Left lung (tissue), 10 donors: ENCODE data around the gene BHLHE23. TPM values are rescaled to one million over a fixed set of nuclear protein-coding genes. Genes with fewer than 3 reads are reported as not detected.
A peak's percentile ranks its signal among the peaks of the same experiment; 100 is the strongest.

Experiments used
- ATAC-seq: fragments of 200-7000 bp; cut with Tn5 transposase; one replicate; pipeline ENCODE4 v1.9.1; 2020; ENCODE audit warnings: moderate library complexity
- DNase-seq, 4 donors: peaks; one replicate each; pipeline ENCODE4 v3.0.0-alpha.2; 2013 to 2020
- H3K27ac ChIP-seq, 2 donors: fragments of 200-600 bp; sonication (generic) in 1 of 2; one replicate each; pipeline versions ENCODE4 v1.5.0 to v1.8.0; 2020 to 2021
- H3K27me3 ChIP-seq, 2 donors: fragments of 200-600 bp; sonication (generic) in 1 of 2; one replicate each; pipeline versions ENCODE4 v1.5.0 to v1.8.0; 2020 to 2021
- H3K36me3 ChIP-seq, 2 donors: fragments of 200-600 bp; sonication (generic) in 1 of 2; one replicate each; pipeline versions ENCODE4 v1.5.0 to v1.8.0; 2020 to 2021
- H3K4me1 ChIP-seq, 2 donors: fragments of 200-600 bp; one replicate each; pipeline ENCODE4 v1.8.0; 2021
- H3K4me3 ChIP-seq, 2 donors: fragments of 200-600 bp; sonication (generic) in 1 of 2; one replicate each; pipeline versions ENCODE4 v1.5.0 to v1.8.0; 2020 to 2021; ENCODE audit warnings: mild to moderate bottlenecking in 1 of 2
- H3K9me3 ChIP-seq, 2 donors: fragments of 200-600 bp; sonication (generic) in 1 of 2; one replicate each; pipeline versions ENCODE4 v1.5.0 to v1.8.0; 2020 to 2021
- CTCF ChIP-seq, 2 donors: fragments of 200-600 bp; sonication (generic) in 1 of 2; IDR thresholded peaks; one replicate each; pipeline versions ENCODE4 v1.5.0 to v1.8.0; 2021; ENCODE audit warnings: antibody characterized with exemption in 2 of 2
- intact Hi-C, 2 donors: fragments of 100-400 bp; cut with DNase I; formaldehyde crosslinking; loops; one replicate each; pipeline versions ENCODE4 v1.11.2 to v1.14.2; 2022
- polyA plus RNA-seq, 6 donors: library from polyadenylated mRNA; unstranded; fragments of 120-200 nt; gene quantifications; one replicate each; pipeline ENCODE4 v1.2.1, GENCODE V29; 2013; ENCODE audit not compliant: insufficient read length in 6 of 6
- total RNA-seq, 2 donors: library from RNA; stranded (reverse); fragmentation: NEBNext Ultra II Directional; extraction: Animal tissue kit (Norgen Biotek cat#: 25700); gene quantifications; one replicate each; pipeline ENCODE4 v1.2.1, GENCODE V29; 2021
- donor health status: DM: no; HTN: yes; CAD: no.
- donor health status: DM: no; HTN: no; CAD: no.

BHLHE23 gene
- total and polyA plus RNA-seq, 8 donors: not detected

- Histone ChIP-seq H3K27ac (no peak overlapping the region), H3K27me3 (peaks cover 70 to 100% of the 10 kb centered on the region in 2 donors), H3K36me3 (no peaks in the 10 kb centered on the region), H3K4me1 (peaks cover 4 to 13% of the 10 kb centered on the region in 2 donors), H3K9me3 (peaks cover 0 to 11% of the 10 kb centered on the region in 2 donors), H3K4me3 (no peak overlapping the region)
- DNase-seq: no peak
- ATAC-seq: no peak
- TF ChIP-seq CTCF (IDR thresholded peaks at IDR 0.05): no peak
- intact Hi-C loops: no loop called here
These were observed 6.4 kb upstream of the BHLHE23 start for GRCh38 chr20:63013207-63013606.

DNA sequence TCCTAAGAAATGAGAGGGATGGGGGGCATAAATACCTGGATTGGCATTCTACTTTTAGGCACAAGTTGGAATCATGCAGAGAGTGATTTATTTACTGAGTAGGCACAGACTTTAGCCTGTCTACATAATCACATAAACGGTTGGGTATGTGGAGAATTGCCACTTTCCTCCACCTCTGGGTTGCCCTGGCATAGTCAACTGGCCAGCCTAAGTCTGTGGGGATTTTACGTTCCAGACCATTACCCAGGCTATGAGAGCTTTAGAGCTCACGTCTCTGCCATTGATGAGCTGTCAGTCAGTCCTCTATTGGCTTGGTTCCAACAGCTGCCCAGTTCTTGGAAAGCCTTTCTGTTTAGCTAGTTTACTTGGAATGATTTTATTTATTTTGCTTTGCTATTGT, 5.0 kb upstream of the BHLHE23 start:
- H3K27ac ChIP-seq: no peak overlapping the region
- H3K27me3 ChIP-seq: peaks cover 83 to 100% of the 10 kb centered on the region in 2 donors
- no peaks in the 10 kb centered on the region for H3K36me3 ChIP-seq
- DNase-seq: no peak
- no peak overlapping the region for H3K4me3 ChIP-seq
- intact Hi-C loops: no loop called here
- peaks cover 0 to 11% of the 10 kb centered on the region in 2 donors for H3K9me3 ChIP-seq
- H3K4me1 ChIP-seq: peaks cover 4 to 20% of the 10 kb centered on the region in 2 donors
- no peak for ATAC-seq
- no peak for TF ChIP-seq CTCF (IDR thresholded peaks at IDR 0.05)

- intact Hi-C loops: loop anchor here (2.0 to 10.0 kb wide), 2 partner anchors 109 to 115 kb away; no protein-coding TSS in a partner anchor
- Histone ChIP-seq H3K27me3 (peaks cover 87 to 100% of the 10 kb centered on the region in 2 donors), H3K27ac (no peak overlapping the region), H3K36me3 (no peaks in the 10 kb centered on the region), H3K9me3 (peaks cover 0 to 11% of the 10 kb centered on the region in 2 donors), H3K4me3 (no peak overlapping the region), H3K4me1 (peaks cover 4 to 36% of the 10 kb centered on the region in 2 donors)
- no peak for ATAC-seq
- TF ChIP-seq CTCF (IDR thresholded peaks at IDR 0.05): no peak
- DNase-seq: peak in 1 of 4 donors; percentile 53
These were observed 3.4 kb upstream of the BHLHE23 start for GRCh38 chr20:63009988-63010769.

DNA sequence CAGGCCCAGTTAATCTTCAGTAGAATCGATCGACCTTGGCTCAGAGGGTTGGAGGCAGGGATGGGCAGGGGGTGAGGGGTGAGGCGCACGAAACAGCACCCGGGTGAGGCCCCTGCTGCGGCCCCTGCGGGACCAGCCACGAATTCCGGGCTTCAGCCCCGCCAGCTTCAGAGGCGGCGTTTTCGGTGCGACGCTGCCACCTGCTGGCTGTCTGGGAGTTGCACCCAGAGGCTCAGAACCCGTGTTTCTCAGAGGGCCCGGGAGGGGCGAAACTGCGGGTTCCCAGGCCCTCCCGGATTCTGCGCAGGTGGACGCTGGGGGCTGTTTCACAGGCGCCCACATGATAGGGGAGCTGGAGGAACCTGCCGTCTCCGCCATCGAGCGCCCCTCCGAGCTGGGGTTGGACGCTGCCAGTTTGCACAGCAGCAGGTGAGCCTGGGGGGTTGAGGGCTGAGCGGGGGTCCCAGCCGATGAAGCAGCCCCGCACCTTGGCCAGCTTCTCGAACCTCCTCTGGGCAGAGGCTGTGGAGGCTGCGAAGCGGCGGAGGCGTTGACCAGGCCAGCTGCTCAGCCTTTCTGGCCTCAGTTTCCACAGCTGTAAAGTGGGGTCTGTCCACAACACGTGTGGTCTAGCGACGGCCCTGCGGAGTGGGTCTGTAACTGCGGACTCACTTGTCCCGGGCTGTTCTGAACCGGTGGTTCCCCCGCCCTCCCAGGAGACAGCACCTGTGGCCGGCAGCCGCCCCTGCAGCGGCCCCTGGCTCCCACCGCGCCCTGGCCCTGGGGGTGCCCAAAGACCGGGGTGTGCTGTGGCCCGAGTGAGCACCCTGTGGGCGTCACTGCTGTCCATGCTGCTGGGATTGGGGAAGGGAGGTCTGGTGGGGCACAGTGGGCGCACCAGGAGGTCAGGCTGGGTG, 2.5 kb upstream of the BHLHE23 start:
- H3K4me3 ChIP-seq: no peak overlapping the region

More for the DNA sequence above, 2.5 kb upstream of the BHLHE23 start:
- peak; percentile 94 to 95 for TF ChIP-seq CTCF (IDR thresholded peaks at IDR 0.05)
- Histone ChIP-seq H3K27me3 (peaks cover 89 to 100% of the 10 kb centered on the region in 2 donors), H3K36me3 (no peaks in the 10 kb centered on the region), H3K9me3 (peaks cover 0 to 11% of the 10 kb centered on the region in 2 donors), H3K4me1 (peaks cover 4 to 36% of the 10 kb centered on the region in 2 donors), H3K27ac (no peak overlapping the region)
- ATAC-seq (peak; percentile 95), DNase-seq (peak; percentile 56 to 94 (median 72))
- intact Hi-C loops: loop anchor here (2.0 to 10.0 kb wide), 2 partner anchors 109 to 115 kb away; no protein-coding TSS in a partner anchor
